HFFc6 (cell line): ENCODE measurements around the gene LRRC32. TPM values are rescaled to one million over a fixed set of nuclear protein-coding genes. Genes with fewer than 3 reads are reported as not detected.

Source experiments
- DNase-seq: peaks from one replicate; pipeline ENCODE4 v3.0.0-alpha.2; 2018
- H3K27ac Mint-ChIP-seq: 2 replicates; pipeline ENCODE4 v1.8.0; 2020; ENCODE audit warnings: mild to moderate bottlenecking, mixed read lengths
- H3K27me3 Mint-ChIP-seq: 2 replicates; pipeline ENCODE4 v1.8.0; 2021; ENCODE audit warnings: mild to moderate bottlenecking, moderate library complexity, mixed read lengths; ENCODE audit not compliant: insufficient read depth
- H3K36me3 Mint-ChIP-seq: 2 replicates; pipeline ENCODE4 v1.8.0; 2021; ENCODE audit warnings: low read depth, mixed read lengths
- H3K4me1 Mint-ChIP-seq: 2 replicates; pipeline ENCODE4 v1.8.0; 2020; ENCODE audit warnings: low read depth, mixed read lengths
- H3K4me3 Mint-ChIP-seq: 2 replicates; pipeline ENCODE4 v1.8.0; 2020; ENCODE audit warnings: mild to moderate bottlenecking, moderate library complexity, mixed read lengths
- H3K9me3 Mint-ChIP-seq: 2 replicates; pipeline ENCODE4 v1.8.0; 2020; ENCODE audit warnings: mild to moderate bottlenecking, mixed read lengths
- CTCF ChIP-seq: fragments of 200-600 bp; sonication (generic); IDR thresholded peaks from 2 replicates; pipeline ENCODE4 v1.5.0; 2021; ENCODE audit warnings: antibody characterized with exemption, mild to moderate bottlenecking
- total RNA-seq, 6 experiments: library from RNA; stranded (reverse); fragmentation: NEBNext Ultra II Directional; extraction: Animal tissue kit (Norgen Biotek cat#: 25700); gene quantifications; 2 replicates in 1 of 6; 3 replicates in 5 of 6; pipeline ENCODE4 v1.2.3, GENCODE V29; 2021

LRRC32 gene
- total RNA-seq, 6 experiments from 2014 or later, result 0.57 to 1.3 (median 1.0) TPM

- H3K4me3 Mint-ChIP-seq, result no peak overlapping the region
- TF ChIP-seq CTCF, result no peak
- H3K27me3 Mint-ChIP-seq, result peaks cover 14% of the 10 kb centered on the region
- H3K4me1 Mint-ChIP-seq, result peaks cover 14% of the 10 kb centered on the region
- no peaks in the 10 kb centered on the region for H3K36me3 Mint-ChIP-seq
- H3K9me3 Mint-ChIP-seq, result no peaks in the 10 kb centered on the region
- no peak for DNase-seq
- no peak overlapping the region for H3K27ac Mint-ChIP-seq
Observed at GRCh38 chr11:76672431-76673175, 2.1 kb upstream of the LRRC32 start.

DNA sequence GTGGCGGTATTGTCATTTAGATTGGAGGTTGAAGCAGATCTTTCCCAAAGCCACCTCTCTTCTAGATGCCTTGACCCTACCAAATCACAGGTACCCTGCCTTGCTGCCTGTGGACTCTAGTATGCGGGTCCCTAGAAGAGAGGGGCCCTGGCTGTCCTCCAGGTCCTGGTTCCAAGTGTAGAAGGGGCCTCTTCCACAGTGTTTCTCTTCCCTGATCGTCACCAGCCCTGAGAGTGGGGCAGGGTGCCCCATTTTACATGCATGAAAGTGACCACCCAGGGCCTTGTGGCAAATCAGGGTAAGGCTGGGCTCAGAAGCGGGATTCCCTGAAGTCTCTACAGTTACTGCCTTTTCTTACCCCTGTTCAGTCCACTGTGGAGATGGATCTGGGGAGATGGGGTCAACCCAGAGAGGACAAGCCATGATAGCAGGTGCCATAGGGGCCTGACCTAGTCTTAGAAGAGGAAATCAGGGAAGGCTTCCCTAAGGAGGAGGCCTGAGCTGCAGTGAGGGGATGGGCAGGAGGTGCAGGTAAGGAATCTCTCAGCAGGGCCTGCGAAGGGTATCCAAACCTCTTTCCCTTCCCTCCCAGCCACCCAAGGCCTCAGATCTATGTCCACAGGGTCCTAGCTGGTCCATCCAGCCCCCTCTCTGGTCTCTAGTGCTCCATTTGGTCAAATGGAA lies 1.2 kb upstream of the LRRC32 start:
- DNase-seq, result no peak
- Mint-ChIP-seq H3K4me1 (peaks cover 14% of the 10 kb centered on the region), H3K9me3 (no peaks in the 10 kb centered on the region), H3K4me3 (peak overlapping the region; percentile 49; the same call in 1 of the 2 replicates), H3K27ac (no peak overlapping the region), H3K27me3 (peaks cover 20% of the 10 kb centered on the region), H3K36me3 (no peaks in the 10 kb centered on the region)
- no peak for TF ChIP-seq CTCF

GRCh38 chr11:76671237-76671592 lies 668 bp upstream of the LRRC32 start:
- TF ChIP-seq CTCF, result no peak
- H3K4me1 Mint-ChIP-seq, result peaks cover 14% of the 10 kb centered on the region
- peaks cover 18% of the 10 kb centered on the region for H3K27me3 Mint-ChIP-seq
- no peak for DNase-seq
- peak overlapping the region; percentile 49; the same call in 1 of the 2 replicates for H3K4me3 Mint-ChIP-seq
- no peak overlapping the region for H3K27ac Mint-ChIP-seq
- no peaks in the 10 kb centered on the region for H3K36me3 Mint-ChIP-seq
- no peaks in the 10 kb centered on the region for H3K9me3 Mint-ChIP-seq

DNA sequence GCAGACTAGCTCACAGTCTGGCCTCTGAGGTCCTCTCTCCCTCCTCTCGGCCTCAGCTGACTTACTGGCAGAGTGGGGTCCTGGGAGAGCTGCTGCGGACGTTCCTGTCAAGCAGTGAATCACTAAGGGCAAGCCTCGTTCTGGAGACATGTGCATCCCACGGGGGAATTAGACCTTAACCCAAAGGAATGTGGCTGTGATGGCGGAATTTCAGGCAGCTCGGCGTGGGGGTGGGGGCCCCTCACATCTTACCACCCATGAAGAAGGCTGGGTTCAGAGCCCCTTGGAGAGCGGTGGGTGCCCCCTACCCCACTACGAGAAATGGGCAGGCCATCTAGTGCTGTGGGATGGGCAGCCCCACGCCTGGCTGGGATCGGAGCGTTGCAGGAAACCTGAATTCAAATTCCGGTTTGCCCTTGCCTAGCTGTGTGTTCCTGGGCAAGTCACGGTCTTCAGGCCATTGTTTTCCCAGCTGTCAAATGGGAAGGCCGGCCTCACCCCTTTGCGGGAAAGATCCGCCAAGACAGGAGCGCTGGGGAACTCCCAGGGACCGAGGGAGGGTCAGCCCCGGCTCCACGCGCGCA lies 554 bp downstream of the LRRC32 start:
- H3K4me3 Mint-ChIP-seq, result peak overlapping the region; percentile 73
- H3K27ac Mint-ChIP-seq, result peak overlapping the region; percentile 37; the same call in 1 of the 2 replicates
- TF ChIP-seq CTCF, result no peak
- no peaks in the 10 kb centered on the region for H3K36me3 Mint-ChIP-seq
- peaks cover 18% of the 10 kb centered on the region for H3K27me3 Mint-ChIP-seq
- no peaks in the 10 kb centered on the region for H3K9me3 Mint-ChIP-seq
- peak; percentile 34 for DNase-seq
- H3K4me1 Mint-ChIP-seq, result peaks cover 14% of the 10 kb centered on the region

DNA sequence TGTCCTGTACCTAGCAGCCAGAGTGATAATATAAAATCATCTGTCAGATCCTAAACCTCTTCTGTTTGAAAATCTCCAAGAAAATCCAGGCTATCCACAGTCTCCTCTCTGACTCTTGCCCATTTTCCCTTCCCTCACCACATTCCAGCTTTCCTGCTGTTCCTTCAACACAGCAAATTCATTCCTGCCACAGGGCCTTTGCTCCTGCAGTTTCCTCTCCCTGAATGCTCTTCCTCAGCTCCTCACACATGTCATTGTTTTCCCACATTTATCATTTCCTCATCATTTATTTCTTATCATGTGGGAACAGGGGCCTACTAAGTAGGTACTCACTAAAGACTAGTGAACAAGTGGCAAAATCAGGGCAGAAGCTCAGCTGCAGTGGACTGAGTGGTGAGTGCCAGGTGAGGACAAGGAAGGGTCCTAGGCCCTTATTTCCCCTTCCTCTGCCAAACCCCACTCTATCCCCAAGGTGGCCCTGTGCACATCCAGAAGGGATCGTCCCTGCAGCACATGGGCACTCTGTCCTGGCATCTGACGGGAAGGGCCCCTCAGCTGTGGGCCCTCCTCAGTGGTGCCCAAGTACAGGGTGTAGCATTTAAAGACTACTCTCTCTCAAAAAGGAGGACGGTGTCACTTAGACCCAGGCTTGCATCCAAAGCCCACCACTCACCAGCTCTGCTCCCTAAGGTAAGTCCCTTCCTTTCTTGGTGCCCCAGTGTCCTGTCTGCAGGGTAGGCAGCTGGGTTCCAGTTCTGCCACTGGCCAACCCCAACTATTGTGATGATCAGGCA lies 2.0 kb downstream of the LRRC32 start:
- Mint-ChIP-seq H3K9me3 (no peaks in the 10 kb centered on the region), H3K4me1 (peaks cover 14% of the 10 kb centered on the region), H3K4me3 (no peak overlapping the region), H3K27ac (no peak overlapping the region), H3K36me3 (no peaks in the 10 kb centered on the region), H3K27me3 (peaks cover 24% of the 10 kb centered on the region)
- TF ChIP-seq CTCF, result no peak
- no peak for DNase-seq
